Progenitor cell of endocrine pancreas (in vitro differentiated cells): Measurements from ENCODE around the gene SEMA3E. TPM values are rescaled to one million over a fixed set of nuclear protein-coding genes. Genes with fewer than 3 reads are reported as not detected.

Source experiments
- DNase-seq: peaks from one replicate; pipeline ENCODE4 v3.0.0; 2021; ENCODE audit warnings: low spot score; ENCODE audit not compliant: unreplicated experiment
- H3K27ac Mint-ChIP-seq: 2 replicates; pipeline ENCODE4 v1.8.0; 2021; ENCODE audit warnings: mild to moderate bottlenecking, moderate library complexity, mixed read lengths
- H3K27me3 Mint-ChIP-seq: 2 replicates; pipeline ENCODE4 v1.8.0; 2021; ENCODE audit warnings: mixed read lengths
- H3K36me3 Mint-ChIP-seq: 2 replicates; pipeline ENCODE4 v1.8.0; 2022; ENCODE audit warnings: mixed read lengths; ENCODE audit not compliant: insufficient read depth
- H3K4me1 Mint-ChIP-seq: 2 replicates; pipeline ENCODE4 v1.8.0; 2021; ENCODE audit warnings: low read depth, mixed read lengths
- H3K4me3 Mint-ChIP-seq: 2 replicates; pipeline ENCODE4 v1.8.0; 2021; ENCODE audit warnings: low read depth, mild to moderate bottlenecking, moderate library complexity, mixed read lengths
- H3K9me3 Mint-ChIP-seq: 2 replicates; pipeline ENCODE4 v1.8.0; 2021; ENCODE audit warnings: low read depth, mixed read lengths
- CTCF ChIP-seq: fragments of 200-600 bp; sonication (generic); IDR thresholded peaks from one replicate; pipeline ENCODE4 v1.5.0; 2021; ENCODE audit warnings: antibody characterized with exemption, mild to moderate bottlenecking; ENCODE audit not compliant: unreplicated experiment
- long read RNA-seq: library from polyadenylated mRNA; unstranded; transcript quantifications from one replicate; pipeline ENCODE4 v2.0.0, GENCODE V29; 2020
- total RNA-seq: library from RNA; stranded (reverse); gene quantifications from 2 replicates; pipeline ENCODE4 v1.2.1, GENCODE V29; 2021

SEMA3E gene
- total RNA-seq: 0.29 and 1.1 TPM in 2 replicates
- long read RNA-seq, full-length matches to known transcripts: 3 of 4 reads
- long read RNA-seq, partial matches to known transcripts: 1 of 4 reads
- long read RNA-seq, other reads (novel, unspliced or antisense): 0 of 4 reads

DNA sequence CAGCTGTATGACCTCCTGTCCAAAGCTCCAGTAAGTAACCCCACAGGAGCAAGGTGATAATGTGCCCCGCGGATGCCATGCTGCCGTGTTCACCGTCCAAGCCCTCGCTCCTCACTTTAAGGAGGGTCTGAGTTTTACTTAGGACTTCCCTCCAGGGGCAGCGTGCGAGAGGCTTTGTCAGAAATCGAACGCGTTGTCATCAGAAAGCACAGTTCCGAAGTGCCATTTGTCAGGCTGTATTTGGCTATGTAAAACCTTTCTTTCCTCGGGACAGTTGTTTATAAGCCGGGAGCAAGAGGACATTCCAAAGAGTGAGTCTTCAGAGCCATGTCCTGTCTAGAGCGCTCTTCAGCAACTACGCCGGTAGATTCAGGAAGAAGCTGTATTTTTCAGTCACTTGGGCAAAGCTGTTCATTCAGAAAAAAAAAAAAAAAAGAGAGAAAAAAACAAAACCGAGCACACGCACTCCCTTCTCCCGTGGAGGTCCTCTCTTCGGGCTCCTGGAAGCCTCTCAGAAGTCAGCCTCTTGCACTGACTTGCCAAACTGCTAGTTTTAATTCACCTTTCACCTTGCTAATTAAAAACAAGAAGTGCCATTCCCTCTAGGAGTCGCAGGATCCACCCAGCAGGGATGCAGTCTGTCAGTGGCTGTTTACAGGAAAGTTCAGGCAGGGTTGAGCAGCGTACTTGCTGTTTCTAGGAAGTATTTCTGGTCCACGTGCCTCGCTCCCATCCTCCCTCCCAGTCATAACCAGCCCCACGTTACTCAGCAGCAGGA lies at the start of gene SEMA3E:
Gene SEMA3E (minus strand): TSS at position 676 of the 778 bp plus-strand sequence.
- Mint-ChIP-seq H3K36me3 (no peaks in the 10 kb centered on the region), H3K4me3 (peak within 1 kb of the TSS; percentile 76), H3K27me3 (peaks cover 4% of the 10 kb centered on the region), H3K9me3 (peaks cover 5% of the 10 kb centered on the region), H3K27ac (peak within 1 kb of the TSS; percentile 72), H3K4me1 (peaks cover 18% of the 10 kb centered on the region)
- TF ChIP-seq CTCF: no peak
- DNase-seq: no peak

DNA sequence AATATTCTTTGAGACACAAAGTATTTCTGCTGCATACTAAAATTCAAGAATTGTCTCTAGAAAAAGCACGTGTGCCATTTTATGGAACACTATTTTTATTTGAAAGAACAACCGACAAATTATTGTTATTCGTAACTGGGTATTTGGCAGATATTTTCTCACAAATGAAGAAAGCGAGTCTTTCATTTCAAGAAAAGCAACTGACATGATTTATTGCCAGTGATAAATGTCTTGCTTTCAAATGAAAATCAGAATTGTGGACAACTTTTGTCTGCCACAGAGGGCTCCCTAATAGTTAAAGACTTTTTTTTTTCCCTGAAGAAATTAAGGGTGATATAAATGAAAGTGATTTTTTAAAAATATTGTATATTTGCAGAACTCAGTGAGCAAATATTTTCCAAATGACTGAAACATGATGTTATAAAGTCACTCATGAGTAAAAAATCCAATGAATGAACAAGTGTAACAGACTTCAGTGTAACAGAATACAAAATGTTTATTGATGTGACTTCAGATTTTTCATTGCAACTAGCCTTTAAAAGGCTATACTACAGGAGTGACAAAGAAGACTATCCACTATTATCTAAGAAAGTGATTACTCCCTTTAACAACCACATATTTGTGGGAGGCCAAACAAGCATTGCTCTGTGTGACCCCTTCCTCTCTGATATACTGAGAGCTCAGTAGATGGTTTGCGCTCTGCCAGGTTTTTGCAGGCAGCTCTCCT lies 49.0 kb upstream of the SEMA3E start:
- no peak overlapping the region for H3K27ac Mint-ChIP-seq
- DNase-seq: no peak
- H3K36me3 Mint-ChIP-seq: no peaks in the 10 kb centered on the region
- peaks cover 9% of the 10 kb centered on the region for H3K4me1 Mint-ChIP-seq
- no peaks in the 10 kb centered on the region for H3K27me3 Mint-ChIP-seq
- H3K4me3 Mint-ChIP-seq: no peak overlapping the region
- peaks cover 6% of the 10 kb centered on the region for H3K9me3 Mint-ChIP-seq
- no peak for TF ChIP-seq CTCF

- no peak overlapping the region for H3K27ac Mint-ChIP-seq
- no peak overlapping the region for H3K4me3 Mint-ChIP-seq
- peaks cover 9% of the 10 kb centered on the region for H3K4me1 Mint-ChIP-seq
- H3K36me3 Mint-ChIP-seq: no peaks in the 10 kb centered on the region
- peaks cover 6% of the 10 kb centered on the region for H3K9me3 Mint-ChIP-seq
- TF ChIP-seq CTCF: no peak
- no peak for DNase-seq
- no peaks in the 10 kb centered on the region for H3K27me3 Mint-ChIP-seq
Measured at GRCh38 chr7:83696101-83696500, 47.2 kb upstream of the SEMA3E start.

DNA sequence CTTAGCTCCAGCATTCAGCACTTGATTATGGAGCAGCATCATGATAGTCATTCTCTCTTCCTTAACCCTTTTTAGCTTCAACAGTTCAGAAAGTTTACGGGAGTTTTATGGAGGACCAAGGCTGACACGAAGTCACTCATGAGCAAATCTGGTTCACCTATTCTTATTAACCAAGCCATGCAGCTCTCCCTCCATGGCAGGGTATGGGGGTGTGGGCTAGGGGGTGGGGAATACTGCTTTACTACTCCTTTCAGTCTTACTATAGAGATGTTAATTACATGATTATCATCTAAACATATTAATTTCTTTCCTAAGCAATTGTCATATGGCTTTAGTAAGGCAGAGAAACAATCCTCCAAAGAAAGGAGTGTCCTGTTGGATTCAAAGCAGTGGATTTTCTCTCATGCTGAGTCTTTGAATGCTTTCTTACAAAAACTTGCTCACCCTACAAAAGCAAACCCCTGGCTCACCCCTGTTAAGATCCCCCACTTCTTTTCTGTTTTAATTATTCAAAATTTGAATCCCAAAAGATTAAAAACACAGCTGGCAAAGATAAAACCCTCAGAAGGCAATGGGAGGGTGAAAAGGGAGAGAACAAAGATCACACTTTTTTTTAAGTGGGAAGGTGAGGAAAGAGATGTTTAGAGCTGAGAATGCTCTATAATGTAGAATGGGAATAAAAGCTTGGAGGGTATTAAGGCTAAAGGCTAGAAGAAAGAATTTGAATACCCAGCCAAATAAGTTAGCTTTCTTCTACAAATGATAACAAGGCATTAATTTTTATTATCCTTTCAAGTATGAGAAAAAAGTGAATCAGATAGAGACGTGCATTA lies 46.4 kb upstream of the SEMA3E start:
- H3K36me3 Mint-ChIP-seq: no peaks in the 10 kb centered on the region
- no peak for TF ChIP-seq CTCF
- peaks cover 6% of the 10 kb centered on the region for H3K9me3 Mint-ChIP-seq
- DNase-seq: no peak
- peaks cover 9% of the 10 kb centered on the region for H3K4me1 Mint-ChIP-seq
- H3K4me3 Mint-ChIP-seq: no peak overlapping the region
- H3K27me3 Mint-ChIP-seq: no peaks in the 10 kb centered on the region
- H3K27ac Mint-ChIP-seq: no peak overlapping the region

DNA sequence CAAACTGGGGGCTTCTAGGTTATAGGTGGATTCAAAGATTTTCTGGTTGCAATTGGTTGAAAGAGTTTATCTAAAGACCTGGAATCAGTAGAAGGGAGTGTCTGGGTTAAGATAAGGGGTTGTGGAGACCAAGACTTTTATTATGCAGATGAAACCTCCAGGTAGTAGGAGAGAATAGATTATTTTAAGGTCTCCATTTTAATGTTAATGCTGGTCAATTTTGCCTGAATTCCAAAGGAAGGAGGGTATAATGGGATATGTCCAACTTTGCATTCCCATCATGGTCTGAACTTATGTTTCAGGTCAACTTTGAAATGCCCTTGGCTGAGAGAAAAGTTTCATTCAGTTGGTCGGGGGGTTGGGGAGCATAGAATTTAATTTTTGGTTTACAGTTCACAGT lies 44.3 kb upstream of the SEMA3E start:
- Mint-ChIP-seq H3K9me3 (peaks cover 6% of the 10 kb centered on the region), H3K4me3 (no peak overlapping the region), H3K27ac (no peak overlapping the region), H3K27me3 (no peaks in the 10 kb centered on the region), H3K4me1 (peaks cover 3% of the 10 kb centered on the region), H3K36me3 (no peaks in the 10 kb centered on the region)
- no peak for TF ChIP-seq CTCF
- no peak for DNase-seq
